Daoy (cell line): ENCODE measurements around the gene DBF4. TPM values are rescaled to one million over a fixed set of nuclear protein-coding genes. Genes with fewer than 3 reads are reported as not detected.
"Not testable (repeated sequence)": the region's sequence is repeated elsewhere in the genome, so short reads cannot be mapped to it uniquely, and the experiment has no call there.

Experiments
- DNase-seq: peaks from one replicate; pipeline ENCODE4 v3.0.0-alpha.2; 2015; ENCODE audit warnings: low read depth
- total RNA-seq: library from RNA; depleted of rRNA; stranded (reverse); fragments of >200 nt; shearing (Covaris generic); gene quantifications from 2 replicates; pipeline ENCODE4 v1.2.3, GENCODE V29; 2014

The DBF4 gene
- total RNA-seq, 1 experiment from 2014 or later = 87.8 TPM

GRCh38 chr7:87882151-87882937 lies 6.1 kb downstream of the DBF4 start:
- DNase-seq = no peak

DNA sequence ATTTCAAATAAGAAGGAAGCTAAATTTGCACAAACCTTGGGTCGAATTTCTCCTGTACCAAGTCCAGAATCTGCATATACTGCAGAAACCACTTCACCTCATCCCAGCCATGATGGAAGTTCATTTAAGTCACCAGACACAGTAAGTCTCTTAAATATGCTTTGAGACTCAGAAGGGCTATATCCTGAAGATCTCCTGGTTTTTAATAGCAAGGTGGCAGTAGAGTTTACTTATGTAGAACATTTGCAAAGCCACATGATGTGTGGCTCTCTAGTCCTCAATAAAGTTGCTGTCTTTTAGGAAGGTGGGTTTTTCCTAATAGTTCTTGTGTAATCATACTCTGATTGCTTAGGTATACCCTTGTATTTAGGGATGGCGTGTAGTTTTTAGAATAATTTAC lies 8.7 kb downstream of the DBF4 start:
- no peak for DNase-seq

DNA sequence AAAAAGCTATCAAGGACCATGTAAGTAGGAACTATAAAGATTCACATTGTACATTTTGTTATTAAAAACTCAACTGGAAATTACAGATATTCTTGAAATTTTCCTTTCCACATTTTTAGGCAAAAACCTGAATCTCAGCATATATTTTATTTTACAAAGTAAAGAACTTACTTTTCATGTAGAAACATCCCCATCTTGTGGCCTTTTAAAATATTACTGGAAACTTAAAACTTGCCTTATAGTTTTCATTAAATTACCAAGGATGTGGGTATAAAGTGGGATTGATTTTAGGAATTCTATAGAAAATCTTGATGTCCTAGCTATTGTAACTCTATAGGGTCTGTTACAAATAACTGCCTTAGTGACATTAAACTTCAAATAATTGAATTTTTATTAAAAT lies 10.6 kb downstream of the DBF4 start:
- DNase-seq = no peak

DNA sequence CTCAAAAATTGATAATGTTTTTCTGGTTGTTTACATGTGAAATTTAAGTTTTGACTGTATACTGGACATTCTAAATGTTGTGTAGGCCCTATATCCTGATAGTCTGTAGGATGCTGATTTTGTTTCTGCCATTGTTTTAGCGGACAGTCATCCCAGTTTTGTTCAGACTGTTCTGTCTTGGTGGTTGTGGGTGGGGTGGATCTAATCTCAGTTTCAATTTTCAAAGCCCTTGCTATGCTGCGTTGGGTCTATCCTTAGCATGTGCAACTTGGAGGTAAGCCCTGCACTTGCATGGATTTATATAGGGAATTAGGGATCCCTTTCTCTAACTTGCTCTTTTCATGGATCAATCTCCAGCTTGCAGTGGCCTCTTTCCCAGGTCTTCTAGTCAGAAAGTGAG lies 19.1 kb downstream of the DBF4 start:
- DNase-seq = no peak

DNA sequence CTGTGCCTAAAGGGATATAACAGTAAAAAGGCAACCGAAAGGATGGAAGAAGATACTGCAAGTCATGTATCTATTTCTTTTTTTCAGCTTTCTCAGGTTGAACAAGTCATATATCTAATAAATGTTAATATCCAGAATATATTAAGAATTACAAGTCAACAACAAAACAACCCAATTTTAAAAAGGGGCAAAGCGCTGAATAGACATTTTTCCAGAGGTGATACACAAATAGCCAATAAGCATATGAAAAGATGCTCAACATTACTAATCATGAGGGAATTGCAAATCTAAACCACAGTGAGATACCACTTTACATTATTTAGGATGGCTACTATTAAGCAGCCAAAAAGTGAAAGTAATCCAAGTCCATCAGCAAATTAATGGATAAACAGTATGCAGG lies 23.0 kb downstream of the DBF4 start:
- DNase-seq = no peak

GRCh38 chr7:87907136-87907906 lies 31.0 kb downstream of the DBF4 start:
- not testable (repeated sequence) for DNase-seq

- DNase-seq = not testable (repeated sequence)
Observed at GRCh38 chr7:87908814-87909213, 32.5 kb downstream of the DBF4 start.

GRCh38 chr7:87912121-87912520 lies 35.8 kb downstream of the DBF4 start:
- no peak for DNase-seq

GRCh38 chr7:87918740-87919139 lies 42.4 kb downstream of the DBF4 start:
- DNase-seq = no peak

GRCh38 chr7:87919875-87920274 lies 43.6 kb downstream of the DBF4 start:
- no peak for DNase-seq

DNA sequence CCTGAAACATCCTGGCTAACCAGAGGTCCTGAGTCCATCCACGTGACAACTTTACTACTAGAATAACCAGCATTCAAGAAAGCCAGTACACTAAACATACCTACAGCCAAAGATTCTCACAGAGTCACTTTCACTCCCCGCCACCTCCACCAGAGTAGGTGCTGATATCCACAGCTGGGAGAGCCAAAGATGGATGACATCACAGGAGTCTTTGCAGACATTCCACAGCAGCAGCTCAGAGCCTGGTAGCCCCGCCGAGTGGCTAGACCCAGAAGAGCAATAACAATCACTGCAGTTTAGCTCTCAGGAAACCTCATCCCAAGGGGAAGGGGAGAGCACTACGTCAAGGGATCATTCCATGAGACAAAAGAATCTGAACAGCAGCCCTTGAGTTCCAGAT lies 44.3 kb downstream of the DBF4 start:
- DNase-seq = no peak

DNA sequence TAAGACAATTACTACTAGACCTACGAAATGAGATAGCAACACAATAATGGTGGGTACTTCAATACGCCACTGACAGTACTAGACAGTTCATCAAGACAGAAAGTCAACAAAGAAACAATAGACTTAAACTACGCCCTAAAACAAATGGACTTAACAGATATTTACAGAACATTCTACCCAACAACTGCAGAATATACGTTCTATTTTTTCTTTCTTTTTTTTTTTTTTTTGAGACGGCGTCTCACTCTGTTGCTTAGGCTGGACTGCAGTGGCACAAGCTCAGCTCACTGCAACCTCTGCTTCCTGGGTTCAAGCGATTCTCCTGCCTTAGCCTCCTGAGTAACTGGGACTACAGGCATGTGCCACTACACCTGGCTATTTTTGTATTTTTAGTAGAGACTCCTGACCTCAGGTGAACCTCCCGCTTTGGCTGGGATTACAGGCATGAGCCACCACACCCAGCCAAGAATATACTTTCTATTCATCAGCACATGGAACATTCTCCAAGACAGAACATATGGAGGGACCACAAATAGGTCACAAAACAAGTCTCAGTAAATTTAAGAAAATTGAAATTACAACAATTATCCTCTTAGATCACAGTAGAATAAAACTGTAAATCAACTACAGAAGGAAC lies 46.6 kb downstream of the DBF4 start:
- DNase-seq = not testable (repeated sequence)

- peak; percentile 68 for DNase-seq
Observed at GRCh38 chr7:87926581-87927461, 50.5 kb downstream of the DBF4 start.

DNA sequence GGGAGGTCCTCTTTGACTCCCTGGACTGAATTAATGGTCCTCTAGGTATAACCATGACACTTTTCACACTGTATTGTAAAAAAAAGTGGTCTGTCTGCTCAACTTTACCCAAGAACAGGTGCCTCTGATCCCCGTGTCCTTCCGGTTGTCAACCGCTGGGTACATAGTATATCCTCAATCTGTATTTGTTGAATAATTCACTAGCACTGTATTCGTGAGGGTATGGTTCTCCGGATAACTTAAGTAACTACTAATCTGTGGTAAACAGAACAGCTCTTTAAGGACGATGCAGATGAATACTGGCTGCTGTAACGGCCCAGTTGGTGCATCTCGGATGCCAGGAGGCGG lies 57.3 kb downstream of the DBF4 start:
- no peak for DNase-seq

GRCh38 chr7:87933953-87934698 lies 57.8 kb downstream of the DBF4 start, which contains the start of gene ADAM22:
TSS of gene ADAM22 (plus strand) at chr7:87934251. CDS start at chr7:87934466, 215 bp downstream.
- peak; percentile 94 for DNase-seq

DNA sequence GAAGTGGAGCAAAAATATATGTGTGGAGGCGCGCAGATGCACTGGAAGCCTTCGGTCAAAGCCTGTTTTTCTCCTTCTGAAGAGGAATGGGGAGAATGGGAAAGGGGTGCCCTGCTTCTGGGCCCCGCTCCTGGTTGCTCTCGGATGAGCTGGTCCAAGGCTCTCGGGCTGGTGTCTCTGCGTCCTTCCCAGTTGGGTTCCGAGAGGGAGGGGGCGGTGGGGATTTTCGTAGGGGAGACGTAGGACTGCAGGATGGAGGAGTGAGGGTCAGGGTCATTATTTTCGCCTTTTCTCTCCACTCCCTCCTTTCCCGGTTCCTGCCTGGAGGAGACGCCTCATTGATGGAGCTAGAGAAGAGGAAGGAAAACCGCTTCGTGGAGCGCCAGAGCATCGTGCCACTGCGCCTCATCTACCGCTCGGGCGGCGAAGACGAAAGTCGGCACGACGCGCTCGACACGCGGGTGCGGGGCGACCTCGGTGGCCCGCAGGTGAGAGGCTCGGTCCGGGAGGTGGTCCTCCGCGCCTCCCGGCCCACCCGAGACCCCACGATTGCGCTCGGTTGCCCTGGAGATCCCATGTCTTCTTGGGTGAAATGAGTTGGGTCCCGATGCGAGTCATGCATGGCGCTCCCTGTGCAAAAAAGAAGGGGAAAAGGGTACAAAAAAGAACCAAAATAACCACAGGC lies 58.5 kb downstream of the DBF4 start:
- DNase-seq = peak; percentile 29

GRCh38 chr7:87935384-87935706 lies 59.1 kb downstream of the DBF4 start:
- peak; percentile 4 for DNase-seq

- DNase-seq = no peak
Observed at GRCh38 chr7:87941138-87941537, 64.8 kb downstream of the DBF4 start.

GRCh38 chr7:87944547-87944946 lies 68.3 kb downstream of the DBF4 start:
- no peak for DNase-seq

DNA sequence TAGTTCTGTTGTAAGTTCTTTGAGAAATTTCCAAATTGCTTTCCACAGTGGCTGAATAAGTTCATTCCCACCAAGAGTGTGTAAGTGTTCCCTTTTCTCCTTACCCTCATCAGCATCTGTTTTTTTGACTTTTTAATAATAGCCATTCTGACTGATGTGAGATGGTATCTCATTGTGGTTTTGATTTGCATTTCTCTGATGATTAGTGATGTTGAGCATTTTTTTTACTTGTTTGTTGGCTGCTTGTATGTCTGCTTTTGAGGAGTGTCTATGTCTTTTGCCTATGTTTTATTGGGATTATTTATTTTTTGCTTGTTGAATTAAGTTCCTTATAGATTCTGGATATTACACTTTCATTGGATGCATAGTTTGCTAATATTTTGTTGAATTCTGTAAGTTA lies 69.6 kb downstream of the DBF4 start:
- not testable (repeated sequence) for DNase-seq
